G401 (cell line): ENCODE data around the gene AKAP10. TPM values are rescaled to one million over a fixed set of nuclear protein-coding genes. Genes with fewer than 3 reads are reported as not detected.
A peak's percentile ranks its signal among the peaks of the same experiment; 100 is the strongest.
"Not testable (repeated sequence)": the region's sequence is repeated elsewhere in the genome, so short reads cannot be mapped to it uniquely, and the experiment has no call there.

Experiments
- DNase-seq: peaks from one replicate; pipeline ENCODE4 v3.0.0-alpha.2; 2015; ENCODE audit warnings: low spot score
- in situ Hi-C: cut with HindIII; loops from 2 replicates; pipeline ENCODE4 v1.10.0; 2016; ENCODE audit warnings: low sequenced_read_pairs, mixed read lengths
- total RNA-seq: library from RNA; depleted of rRNA; stranded (reverse); fragments of >200 nt; shearing (Covaris generic); gene quantifications from 2 replicates; pipeline ENCODE4 v1.2.3, GENCODE V29; 2014

Gene AKAP10
- total RNA-seq, 1 experiment from 2014 or later: 32.4 TPM

GRCh38 chr17:19979917-19980770, 2.5 kb upstream of the AKAP10 start:
- in situ Hi-C loops: no loop called here
- no peak for DNase-seq

- no peak for DNase-seq
- in situ Hi-C loops: no loop called here
Observed at GRCh38 chr17:19978805-19979211, 1.2 kb upstream of the AKAP10 start.

DNA sequence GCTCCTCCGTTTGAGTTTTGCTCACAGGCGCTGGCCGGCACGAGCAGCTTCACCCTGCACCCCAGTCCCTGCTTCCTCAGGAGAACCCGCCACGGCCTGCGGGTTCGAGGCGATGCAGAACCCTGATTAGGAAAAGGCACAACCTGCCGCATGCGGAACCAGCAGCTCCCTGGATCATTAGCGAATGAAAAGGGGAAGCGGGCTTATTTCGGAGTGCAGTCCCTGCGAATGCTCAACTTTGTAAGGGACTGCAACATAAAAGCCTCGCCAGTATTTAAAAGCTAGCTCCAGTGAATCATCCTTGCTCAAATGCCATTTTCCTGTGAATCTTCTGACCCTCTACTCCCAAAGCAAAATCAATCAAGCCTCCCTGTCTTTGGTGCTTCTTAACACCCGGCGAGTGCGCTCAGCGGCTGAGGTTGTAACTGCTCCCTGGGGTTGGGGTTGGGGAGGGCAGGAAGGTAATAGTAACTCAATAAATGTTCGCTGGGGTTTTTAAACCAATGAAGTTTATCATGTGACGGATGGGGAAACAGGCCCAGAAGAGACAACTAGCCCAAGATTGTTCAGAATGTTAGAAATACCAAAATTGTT, 678 bp upstream of the AKAP10 start:
- no peak for DNase-seq
- in situ Hi-C loops: no loop called here

DNA sequence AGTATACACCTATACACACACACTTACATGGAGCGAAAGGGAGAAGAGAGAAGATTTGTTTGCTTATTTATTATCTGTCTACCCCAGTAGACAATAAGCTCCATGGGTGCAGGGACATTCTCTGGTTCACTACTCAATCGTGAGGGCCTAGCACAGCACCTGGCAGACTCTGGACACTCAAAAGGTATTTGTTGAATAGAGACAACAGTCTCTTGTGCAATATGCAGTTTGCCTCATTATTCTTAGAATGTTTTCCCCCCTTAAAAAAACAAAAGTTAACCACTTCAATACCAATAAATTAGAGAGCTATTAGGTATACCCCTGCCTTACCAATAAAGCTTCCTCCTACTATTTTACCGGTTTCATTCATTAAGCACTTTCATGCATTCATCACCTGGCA, 2.0 kb downstream of the AKAP10 start:
- DNase-seq: no peak

GRCh38 chr17:19973156-19973555, 4.5 kb downstream of the AKAP10 start:
- no peak for DNase-seq

More for the DNA sequence above, 2.0 kb downstream of the AKAP10 start:
- in situ Hi-C loops: no loop called here

GRCh38 chr17:19962954-19963353, 14.7 kb downstream of the AKAP10 start:
- DNase-seq, in situ Hi-C loops: not testable (repeated sequence)

More at GRCh38 chr17:19973156-19973555, 4.5 kb downstream of the AKAP10 start:
- in situ Hi-C loops: no loop called here

GRCh38 chr17:19958023-19958422, 19.6 kb downstream of the AKAP10 start:
- DNase-seq: peak; percentile 15
- in situ Hi-C loops: no loop called here

DNA sequence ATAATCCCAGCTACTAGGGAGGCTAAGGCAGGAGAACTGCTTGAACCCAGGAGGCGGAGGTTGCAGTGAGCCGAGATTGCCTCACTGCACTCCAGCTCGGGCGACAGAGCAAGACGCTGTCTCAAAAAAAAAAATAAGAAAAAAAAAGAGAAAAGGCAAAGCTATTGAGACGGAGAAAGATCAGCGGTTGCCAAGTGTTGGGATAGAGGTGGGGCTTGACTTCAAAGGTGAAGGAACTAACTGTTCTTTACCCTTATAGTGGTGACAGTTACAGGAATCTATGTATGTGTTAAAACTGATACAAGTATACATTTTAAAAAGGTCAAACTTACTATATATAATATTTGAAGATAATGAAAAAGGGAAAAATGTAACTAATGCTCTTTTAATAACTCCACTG, 22.5 kb downstream of the AKAP10 start:
- in situ Hi-C loops: no loop called here

DNA sequence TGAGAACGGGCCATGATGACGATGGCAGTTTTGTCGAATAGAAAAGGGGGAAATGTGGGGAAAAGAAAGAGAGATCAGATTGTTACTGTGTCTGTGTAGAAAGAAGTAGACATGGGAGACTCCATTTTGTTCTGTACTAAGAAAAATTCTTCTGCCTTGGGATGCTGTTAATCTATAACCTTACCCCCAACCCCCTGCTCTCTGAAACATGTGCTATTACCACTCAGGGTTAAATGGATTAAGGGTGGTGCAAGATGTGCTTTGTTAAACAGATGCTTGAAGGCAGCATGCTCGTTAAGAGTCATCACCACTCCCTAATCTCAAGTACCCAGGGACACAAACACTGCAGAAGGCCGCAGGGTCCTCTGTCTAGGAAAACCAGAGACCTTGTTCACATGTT, 26.2 kb downstream of the AKAP10 start:
- DNase-seq, in situ Hi-C loops: not testable (repeated sequence)

More for the DNA sequence above, 22.5 kb downstream of the AKAP10 start:
- no peak for DNase-seq

DNA sequence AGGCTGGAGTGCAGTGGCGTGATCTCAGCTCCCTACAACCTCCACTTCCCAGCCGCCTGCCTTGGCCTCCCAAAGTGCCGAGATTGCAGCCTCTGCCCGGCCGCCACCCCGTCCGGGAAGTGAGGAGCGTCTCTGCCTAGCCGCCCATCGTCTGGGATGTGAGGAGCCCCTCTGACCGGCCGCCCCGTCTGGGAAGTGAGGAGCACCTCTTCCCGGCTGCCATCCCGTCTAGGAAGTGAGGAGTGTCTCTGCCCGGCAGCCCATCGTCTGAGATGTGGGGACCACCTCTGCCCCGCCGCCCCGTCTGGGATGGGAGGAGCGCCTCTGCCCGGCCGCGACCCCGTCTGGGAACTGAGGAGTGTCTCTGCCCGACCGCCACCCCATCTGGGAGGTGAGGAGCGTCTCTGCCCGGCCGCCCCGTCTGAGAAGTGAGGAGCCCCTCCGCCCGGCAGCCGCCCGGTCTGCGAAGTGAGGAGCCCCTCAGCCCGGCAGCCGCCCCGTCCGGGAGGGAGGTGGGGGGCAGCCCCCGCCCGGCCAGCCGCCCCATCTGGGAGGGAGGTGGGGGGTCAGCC, 26.9 kb downstream of the AKAP10 start:
- in situ Hi-C loops, DNase-seq: not testable (repeated sequence)

- DNase-seq: no peak
- in situ Hi-C loops: no loop called here
Observed at GRCh38 chr17:19948116-19948943, 29.3 kb downstream of the AKAP10 start.

DNA sequence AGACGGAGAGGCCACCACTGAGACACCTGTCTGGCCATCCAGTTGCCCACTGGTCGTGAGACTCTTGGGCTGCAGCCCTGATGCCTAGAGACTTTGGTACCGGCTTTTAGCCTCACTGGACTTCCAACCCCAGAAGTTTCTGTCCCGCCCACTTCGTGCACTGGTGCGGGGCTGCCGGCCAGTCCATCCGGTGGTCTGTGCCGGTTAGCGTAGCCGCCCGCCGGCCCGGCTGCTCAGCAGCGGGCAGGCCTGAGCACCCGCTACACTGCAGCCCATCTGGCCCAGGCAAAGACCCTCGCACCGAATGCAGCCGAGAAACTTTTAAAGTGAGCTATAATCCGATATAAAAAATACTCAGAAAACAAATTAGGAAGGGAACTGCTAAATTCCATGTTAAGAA, 30.7 kb downstream of the AKAP10 start:
- no peak for DNase-seq
- in situ Hi-C loops: no loop called here

DNA sequence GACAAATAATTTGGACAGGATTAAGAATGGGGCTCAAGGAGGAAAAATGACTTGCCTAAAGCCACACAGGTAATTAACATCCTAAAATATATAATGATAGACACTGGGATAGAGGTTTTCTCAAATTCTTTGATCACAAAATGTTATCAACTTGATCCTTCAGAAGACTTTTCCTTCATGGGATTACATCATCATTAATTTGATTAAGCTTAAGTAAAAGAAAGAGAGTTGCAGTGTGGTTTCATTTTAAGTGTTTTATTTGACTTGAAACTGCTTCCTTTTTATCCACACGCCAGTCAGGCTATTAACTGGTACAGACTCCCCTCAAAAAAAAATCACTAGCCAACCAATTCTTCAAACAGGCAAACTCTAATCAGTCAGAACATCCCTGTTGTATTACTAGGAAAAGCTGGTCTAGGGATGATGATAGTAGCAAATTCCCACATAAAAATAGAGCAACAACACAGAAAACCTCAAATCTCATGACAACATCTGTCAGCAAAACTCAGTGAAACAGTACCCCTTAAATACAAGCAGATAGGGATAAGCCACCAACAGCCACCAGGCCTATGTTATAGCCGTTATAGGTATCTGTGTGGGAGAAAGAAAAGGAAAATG, 32.5 kb downstream of the AKAP10 start:
- DNase-seq: no peak
- in situ Hi-C loops: no loop called here

DNA sequence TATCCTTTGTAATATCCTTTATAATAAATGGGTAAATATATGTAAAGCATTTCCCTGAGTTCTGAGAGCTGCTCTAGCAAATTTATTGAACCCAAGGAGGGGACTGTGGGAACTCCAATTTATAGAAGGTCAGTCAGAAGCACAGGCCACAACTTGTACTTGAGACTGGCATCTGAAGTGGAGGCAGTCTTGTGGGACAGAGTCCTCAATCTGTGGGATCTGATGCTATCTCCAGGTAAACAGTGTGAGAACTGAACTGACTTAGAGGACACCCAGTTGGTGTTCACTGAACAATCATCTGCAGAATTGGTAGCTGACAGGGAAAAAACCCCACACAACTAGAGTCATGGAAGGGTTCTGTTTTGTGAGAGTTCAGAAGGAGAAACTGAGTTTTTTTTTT, 34.0 kb downstream of the AKAP10 start:
- in situ Hi-C loops: no loop called here
- DNase-seq: no peak

GRCh38 chr17:19943026-19943425, 34.6 kb downstream of the AKAP10 start:
- in situ Hi-C loops: no loop called here
- DNase-seq: no peak

GRCh38 chr17:19940722-19941464, 36.7 kb downstream of the AKAP10 start:
- DNase-seq: no peak
- in situ Hi-C loops: no loop called here

DNA sequence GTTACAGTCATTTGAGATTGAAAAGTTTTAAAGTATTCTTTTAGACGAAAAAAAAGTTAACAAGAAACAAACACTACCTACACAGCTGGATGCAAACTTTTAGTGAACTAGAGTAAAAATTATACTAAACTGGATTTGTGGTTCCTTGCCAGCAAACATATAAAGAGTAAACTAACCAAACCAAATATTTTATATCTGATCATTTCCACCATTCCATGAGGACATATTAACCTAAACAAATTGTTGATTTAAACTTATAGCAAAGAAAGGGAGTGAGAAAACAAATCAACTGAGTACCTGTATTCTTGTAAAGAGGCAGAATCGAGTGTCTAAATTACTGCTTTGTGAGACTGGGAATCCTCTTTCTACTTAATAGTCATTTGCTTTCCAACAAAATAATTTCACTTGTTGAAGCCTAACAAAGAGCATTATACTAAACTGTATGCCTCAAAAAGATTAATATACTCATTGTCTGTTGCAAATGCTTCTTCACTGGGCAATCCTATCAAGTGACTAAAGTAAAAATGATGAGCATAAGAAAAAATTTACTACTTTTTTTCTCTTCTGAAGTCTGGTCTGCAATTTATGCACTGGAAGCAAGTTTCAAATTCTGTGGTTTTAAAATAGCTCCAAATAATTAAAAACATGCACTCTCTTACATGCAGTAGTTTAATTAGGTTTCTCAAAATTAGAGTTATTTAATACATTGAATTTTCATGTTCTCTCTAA, 37.5 kb downstream of the AKAP10 start:
- in situ Hi-C loops: no loop called here

DNA sequence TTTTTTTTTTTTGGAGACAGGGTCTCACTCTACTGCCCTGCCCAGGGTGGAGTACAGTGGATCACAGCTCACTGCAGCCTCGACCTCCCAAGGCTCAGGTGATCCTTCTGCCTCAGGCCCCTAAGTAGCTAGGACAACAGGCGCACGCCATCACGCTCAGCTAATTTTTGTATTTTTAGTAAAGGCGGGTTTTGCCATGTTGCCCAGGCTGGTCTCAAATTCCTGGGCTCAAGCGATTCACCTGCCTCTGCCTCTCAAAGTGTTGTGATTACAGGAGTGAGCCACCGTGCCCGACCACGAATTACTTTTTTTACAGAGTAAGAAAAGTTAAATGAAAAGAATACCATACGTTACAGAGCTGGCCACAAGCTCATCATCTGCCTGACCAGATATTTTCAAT, 38.9 kb downstream of the AKAP10 start:
- DNase-seq: no peak
- in situ Hi-C loops: no loop called here

More for the DNA sequence above, 37.5 kb downstream of the AKAP10 start:
- DNase-seq: no peak
